ENCODE measurements around the gene FLNB.

The FLNB gene

GRCh38 chr3:58092521-58092920 is 84.3 kb downstream of the FLNB start:
- H3K4me3 ChIP-seq (ENCODE audit: control insufficient read depth, low read depth, low read length), result no peak overlapping the region
- DNase-seq (ENCODE audit: low read depth), result peak; percentile 36
- TF ChIP-seq CTCF (conservative IDR thresholded peaks at IDR 0.05; ENCODE audit: control insufficient read depth, insufficient read depth, low read depth, low read length), result no peak

GRCh38 chr3:58093574-58094195 is 85.5 kb downstream of the FLNB start:
- no peak overlapping the region for H3K4me3 ChIP-seq (ENCODE audit: control insufficient read depth, low read depth, low read length)
- peak; percentile 75 for DNase-seq (ENCODE audit: low read depth)
- no peak for TF ChIP-seq CTCF (conservative IDR thresholded peaks at IDR 0.05; ENCODE audit: control insufficient read depth, insufficient read depth, low read depth, low read length)

- DNase-seq (ENCODE audit: low read depth), result no peak
- no peak for TF ChIP-seq CTCF (conservative IDR thresholded peaks at IDR 0.05; ENCODE audit: control insufficient read depth, insufficient read depth, low read depth, low read length)
- H3K4me3 ChIP-seq (ENCODE audit: control insufficient read depth, low read depth, low read length), result no peak overlapping the region
Observed at GRCh38 chr3:58094657-58095056, 86.4 kb downstream of the FLNB start.

- TF ChIP-seq CTCF (conservative IDR thresholded peaks at IDR 0.05; ENCODE audit: control insufficient read depth, insufficient read depth, low read depth, low read length), result no peak
- no peak for DNase-seq (ENCODE audit: low read depth)
- no peak overlapping the region for H3K4me3 ChIP-seq (ENCODE audit: control insufficient read depth, low read depth, low read length)
Observed at GRCh38 chr3:58095603-58096138, 87.4 kb downstream of the FLNB start.

GRCh38 chr3:58098531-58098930 is 90.3 kb downstream of the FLNB start:
- no peak for DNase-seq (ENCODE audit: low read depth)
- TF ChIP-seq CTCF (conservative IDR thresholded peaks at IDR 0.05; ENCODE audit: control insufficient read depth, insufficient read depth, low read depth, low read length), result no peak

GRCh38 chr3:58099865-58100264 is 91.6 kb downstream of the FLNB start:
- no peak for TF ChIP-seq CTCF (conservative IDR thresholded peaks at IDR 0.05; ENCODE audit: control insufficient read depth, insufficient read depth, low read depth, low read length)
- no peak overlapping the region for H3K4me3 ChIP-seq (ENCODE audit: control insufficient read depth, low read depth, low read length)
- DNase-seq (ENCODE audit: low read depth), result no peak

More at GRCh38 chr3:58098531-58098930, 90.3 kb downstream of the FLNB start:
- H3K4me3 ChIP-seq (ENCODE audit: control insufficient read depth, low read depth, low read length), result no peak overlapping the region
